CD4-positive, alpha-beta T cell treated with Interleukin-12 subunit alpha and Interleukin-12 subunit beta, for 1 hour (primary cell): Measurements from ENCODE around the gene DLGAP4.

ENCODE experiments used
- DNase-seq: peaks from one replicate; pipeline ENCODE4 v3.0.0-alpha.2; 2020

The DLGAP4 gene, protein sequence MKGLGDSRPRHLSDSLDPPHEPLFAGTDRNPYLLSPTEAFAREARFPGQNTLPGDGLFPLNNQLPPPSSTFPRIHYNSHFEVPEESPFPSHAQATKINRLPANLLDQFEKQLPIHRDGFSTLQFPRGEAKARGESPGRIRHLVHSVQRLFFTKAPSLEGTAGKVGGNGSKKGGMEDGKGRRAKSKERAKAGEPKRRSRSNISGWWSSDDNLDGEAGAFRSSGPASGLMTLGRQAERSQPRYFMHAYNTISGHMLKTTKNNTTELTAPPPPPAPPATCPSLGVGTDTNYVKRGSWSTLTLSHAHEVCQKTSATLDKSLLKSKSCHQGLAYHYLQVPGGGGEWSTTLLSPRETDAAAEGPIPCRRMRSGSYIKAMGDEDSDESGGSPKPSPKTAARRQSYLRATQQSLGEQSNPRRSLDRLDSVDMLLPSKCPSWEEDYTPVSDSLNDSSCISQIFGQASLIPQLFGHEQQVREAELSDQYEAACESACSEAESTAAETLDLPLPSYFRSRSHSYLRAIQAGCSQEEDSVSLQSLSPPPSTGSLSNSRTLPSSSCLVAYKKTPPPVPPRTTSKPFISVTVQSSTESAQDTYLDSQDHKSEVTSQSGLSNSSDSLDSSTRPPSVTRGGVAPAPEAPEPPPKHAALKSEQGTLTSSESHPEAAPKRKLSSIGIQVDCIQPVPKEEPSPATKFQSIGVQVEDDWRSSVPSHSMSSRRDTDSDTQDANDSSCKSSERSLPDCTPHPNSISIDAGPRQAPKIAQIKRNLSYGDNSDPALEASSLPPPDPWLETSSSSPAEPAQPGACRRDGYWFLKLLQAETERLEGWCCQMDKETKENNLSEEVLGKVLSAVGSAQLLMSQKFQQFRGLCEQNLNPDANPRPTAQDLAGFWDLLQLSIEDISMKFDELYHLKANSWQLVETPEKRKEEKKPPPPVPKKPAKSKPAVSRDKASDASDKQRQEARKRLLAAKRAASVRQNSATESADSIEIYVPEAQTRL

GRCh38 chr20:36305602-36306551 is at the start of gene DLGAP4:
DLGAP4 (plus strand) TSS chr20:36306339; CDS start chr20:36431718, 125,379 bp downstream.
- DNase-seq: no peak

GRCh38 chr20:36259177-36260061 is 46.7 kb upstream of the DLGAP4 start:
- no peak for DNase-seq

GRCh38 chr20:36260316-36260715 is 45.8 kb upstream of the DLGAP4 start:
- DNase-seq: no peak

DNA sequence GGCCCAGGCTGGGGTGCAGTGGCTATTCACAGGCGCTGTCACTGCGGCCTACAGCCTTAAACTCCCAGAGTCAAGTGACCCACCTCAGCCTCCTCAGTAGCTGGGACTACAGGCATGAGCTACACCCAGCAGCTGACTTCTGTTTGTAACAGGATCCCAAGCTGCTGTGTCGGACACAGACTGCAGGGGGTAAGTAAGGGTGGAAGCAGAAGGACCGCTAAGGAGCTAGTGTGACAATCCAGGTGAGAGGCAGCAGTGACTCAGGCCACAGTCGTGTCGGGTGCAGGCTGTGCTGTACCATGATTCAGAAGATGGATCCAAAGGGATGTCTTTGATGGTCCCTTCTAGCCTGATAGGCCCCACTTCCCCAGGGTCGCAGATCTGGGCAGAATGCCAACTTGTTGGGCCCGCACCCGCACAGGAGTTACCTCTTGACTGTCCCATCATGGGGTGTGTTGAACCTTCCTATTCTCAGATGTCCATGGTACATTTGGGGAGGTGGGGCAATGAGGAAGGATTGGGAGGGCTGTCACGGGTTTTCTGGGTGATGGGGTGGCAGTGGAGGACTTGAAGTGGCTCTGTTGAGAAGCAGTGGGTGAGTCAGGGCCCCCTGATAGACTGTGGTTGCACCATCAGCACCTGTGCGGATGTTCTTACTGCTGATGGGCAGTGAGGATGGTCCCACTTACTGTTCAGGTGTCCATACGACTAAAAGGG is 44.6 kb upstream of the DLGAP4 start:
- DNase-seq: no peak

- DNase-seq: no peak
Observed at GRCh38 chr20:36262440-36262839, 43.7 kb upstream of the DLGAP4 start.

GRCh38 chr20:36264426-36265246 is 41.5 kb upstream of the DLGAP4 start:
- DNase-seq: no peak

GRCh38 chr20:36266189-36266588 is 40.0 kb upstream of the DLGAP4 start:
- DNase-seq: no peak

DNA sequence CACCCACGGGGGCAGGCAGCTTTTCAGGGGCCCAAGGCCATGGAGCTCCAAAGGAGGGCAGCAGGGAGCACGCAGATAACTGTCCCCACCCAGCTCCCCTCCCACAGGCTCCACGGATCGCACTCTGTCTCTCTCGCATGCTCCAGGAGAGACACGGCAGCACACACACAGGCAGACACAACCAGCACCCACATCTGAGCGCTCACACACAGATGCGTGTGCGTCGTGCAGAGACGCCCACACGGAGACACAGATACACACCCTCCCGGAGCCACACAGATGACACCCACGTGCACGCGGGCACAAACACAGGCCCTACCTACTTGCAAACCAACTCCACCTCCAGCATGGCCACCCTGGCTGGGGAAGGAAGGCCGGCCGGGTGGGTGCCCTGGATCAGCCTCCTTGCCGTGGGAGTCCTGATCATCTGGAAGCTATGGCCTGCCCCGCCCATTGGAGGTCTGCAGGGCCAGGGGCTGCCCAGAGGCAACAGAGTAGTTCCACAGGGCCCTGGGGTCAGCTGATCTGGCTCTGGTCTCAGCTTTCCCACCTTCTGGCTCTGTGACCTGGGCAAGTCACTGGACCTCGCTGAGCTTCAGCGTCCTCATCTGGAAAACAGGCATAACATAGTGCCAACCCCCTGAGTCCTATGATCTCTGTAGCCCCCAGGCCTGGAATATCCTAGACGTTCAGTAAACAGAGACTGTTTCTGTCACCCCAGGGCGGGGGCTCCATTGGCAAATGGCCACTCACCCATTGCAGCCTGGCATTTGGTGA is 38.3 kb upstream of the DLGAP4 start:
- DNase-seq: no peak

- no peak for DNase-seq
Observed at GRCh38 chr20:36268440-36269342, 37.4 kb upstream of the DLGAP4 start.

DNA sequence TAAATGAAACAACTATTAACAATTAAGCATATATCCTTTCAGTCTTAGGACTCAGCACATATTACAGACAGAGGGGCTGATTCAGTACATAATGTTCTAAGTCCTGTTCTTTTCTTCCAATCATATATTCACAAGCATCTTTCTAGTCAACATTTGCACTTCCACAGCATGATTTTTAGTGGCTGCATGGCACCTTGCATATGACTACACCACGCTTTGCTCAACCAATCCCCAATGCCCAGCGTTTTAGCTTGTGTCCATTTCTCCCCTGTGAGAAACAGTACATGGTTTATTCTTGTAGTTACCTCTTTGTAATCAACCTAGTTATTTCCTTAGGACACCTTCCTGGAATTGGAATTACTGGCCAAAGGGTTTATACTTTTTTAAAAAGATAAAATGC is 36.6 kb upstream of the DLGAP4 start:
- no peak for DNase-seq

DNA sequence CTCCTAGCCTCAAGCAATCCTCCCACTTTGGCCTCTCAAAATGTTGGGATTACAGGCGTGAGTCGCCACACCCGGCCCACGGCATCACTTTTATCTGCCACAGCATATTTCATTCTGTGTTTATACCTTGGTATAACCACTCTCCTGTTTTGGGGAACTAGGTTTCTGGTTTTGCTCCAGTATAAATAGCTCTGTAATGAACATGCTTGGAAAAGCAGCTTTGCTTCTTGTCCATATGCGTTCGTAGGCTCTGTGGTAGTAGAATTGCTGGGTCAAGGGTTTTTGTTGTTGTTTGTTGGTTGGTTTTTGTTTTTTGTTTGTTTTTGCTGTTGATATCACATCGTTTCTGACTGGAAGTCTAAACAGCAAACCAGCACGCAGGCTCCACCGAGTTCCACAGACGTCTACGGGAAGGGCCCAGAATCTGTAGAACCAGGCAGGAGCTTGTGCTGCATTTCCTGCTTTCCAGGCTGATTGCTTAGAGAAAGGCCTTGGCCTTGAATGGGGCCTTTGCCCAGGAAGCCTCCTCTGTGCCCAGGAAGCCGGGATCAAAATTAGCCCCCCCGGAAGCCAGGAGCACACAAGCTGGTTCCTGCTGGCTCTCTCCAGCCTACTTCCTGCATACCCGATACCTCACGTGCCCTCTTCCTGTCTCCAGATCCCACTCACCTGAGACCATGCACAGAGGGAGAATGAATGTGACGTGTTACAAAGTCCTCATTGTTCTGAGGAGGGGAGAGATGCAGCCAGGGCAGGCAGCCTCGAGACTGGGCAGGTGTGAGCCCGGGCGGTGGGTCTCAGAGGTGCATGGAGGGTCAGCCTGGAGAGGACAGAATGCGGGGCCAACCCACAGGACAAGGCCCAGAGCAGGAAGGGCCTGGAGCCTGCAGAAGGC is 35.1 kb upstream of the DLGAP4 start:
- no peak for DNase-seq

DNA sequence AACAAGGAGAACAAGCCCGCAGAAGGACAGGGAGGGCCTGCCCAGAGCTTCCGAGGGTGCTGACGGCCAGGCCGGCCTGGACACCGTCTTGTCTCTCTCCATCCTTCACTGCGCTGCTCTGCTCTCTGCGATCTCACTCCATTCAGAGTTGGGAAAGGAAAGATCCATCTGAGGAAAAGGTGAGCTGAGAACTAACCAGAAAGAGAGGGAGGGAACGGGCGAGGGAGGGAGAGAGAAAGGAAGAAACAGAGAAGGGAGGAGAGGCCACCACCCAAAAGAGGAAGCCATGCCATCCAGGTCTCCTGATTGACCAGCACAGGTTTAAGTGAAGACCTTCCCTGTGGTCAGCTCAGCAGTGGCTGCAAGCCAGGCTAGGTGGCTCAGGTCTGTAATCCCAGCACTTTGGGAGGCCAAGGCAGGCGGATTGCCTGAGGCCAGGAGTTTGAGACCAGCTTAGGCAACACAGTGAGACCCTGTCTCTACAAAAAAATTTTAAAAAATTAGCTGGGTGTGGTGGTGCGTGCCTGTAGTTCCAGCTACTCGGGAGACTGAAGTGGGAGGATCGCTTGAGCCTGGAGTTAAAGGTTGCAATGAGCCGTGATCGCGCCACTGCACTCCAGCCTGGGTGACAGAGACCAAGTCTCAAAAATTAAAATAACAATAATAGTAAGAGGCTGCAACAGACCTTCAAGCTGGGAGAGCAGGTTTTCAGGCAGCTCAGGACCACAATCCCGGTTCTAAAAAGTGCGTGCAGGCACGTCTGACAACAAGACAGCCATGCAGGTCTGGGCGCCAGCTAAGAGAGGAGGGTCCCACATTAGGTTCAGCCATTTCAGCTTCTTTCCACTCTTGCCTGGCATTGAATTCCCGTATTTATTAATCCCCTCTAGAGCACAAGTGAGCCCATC is 34.2 kb upstream of the DLGAP4 start:
- no peak for DNase-seq

- DNase-seq: no peak
Observed at GRCh38 chr20:36272547-36273220, 33.5 kb upstream of the DLGAP4 start.

DNA sequence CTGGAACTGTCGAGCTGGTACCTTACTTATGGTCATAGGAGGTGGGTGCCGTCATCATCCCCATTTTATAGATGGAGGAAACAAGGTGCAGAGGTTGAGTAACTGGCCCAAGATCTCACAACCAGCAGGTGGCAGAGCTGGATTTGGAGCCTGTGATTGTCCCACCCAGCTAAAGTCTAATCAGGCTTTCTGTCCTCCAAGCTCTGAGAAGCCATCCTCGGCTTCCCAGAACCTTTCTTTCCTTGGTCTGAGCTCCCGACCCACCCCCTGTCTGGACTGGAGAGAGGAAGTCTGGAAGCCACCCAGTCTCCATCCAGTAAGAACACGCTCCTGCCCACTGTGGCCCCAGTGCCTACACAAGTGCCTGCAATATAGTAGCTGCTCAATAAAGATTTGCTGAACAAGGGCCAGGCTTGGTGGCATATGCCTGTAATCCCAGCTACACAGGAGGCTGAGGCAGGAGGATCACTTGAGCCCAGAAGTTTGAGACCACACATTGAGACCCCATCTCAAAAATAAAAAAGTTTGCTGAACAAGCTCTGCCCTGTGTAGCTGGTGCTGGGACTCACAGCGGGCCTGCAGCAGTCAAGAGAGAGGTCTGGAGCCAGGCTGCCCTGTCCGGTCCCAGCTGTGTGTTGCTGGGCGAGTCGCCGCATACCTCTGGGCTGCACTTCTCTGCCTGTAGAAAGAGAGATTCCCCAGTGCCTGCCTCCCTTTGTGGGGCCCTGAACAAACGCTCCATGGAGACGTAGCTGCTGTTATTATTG is 32.5 kb upstream of the DLGAP4 start:
- peak; percentile 12 for DNase-seq
